B cell (primary cell): Measurements from ENCODE around the gene RUFY3. TPM values are rescaled to one million over a fixed set of nuclear protein-coding genes. Genes with fewer than 3 reads are reported as not detected.

ENCODE experiments used
- ATAC-seq: fragments of 200-7000 bp; cut with Tn5 transposase; one replicate; pipeline ENCODE4 v1.10.0; 2021; ENCODE audit warnings: low read depth, mild to moderate bottlenecking, moderate number of reproducible peaks, moderate library complexity
- CTCF ChIA-PET: fragments of 350-600 bp; sonication (Branson Sonifier 250); formaldehyde crosslinking; loops from one replicate; lab custom pipeline; 2021; ENCODE audit warnings: antibody characterized with exemption, inconsistent platforms; lab: Charles Lee
- POLR2A ChIA-PET: fragments of 350-600 bp; sonication (Branson Sonifier 250); formaldehyde crosslinking; loops from one replicate; lab custom pipeline; 2021; ENCODE audit warnings: antibody characterized with exemption; lab: Charles Lee
- DNase-seq: peaks from one replicate; pipeline ENCODE4 v3.0.0; 2013
- H2AFZ ChIP-seq: 2 replicates; pipeline ENCODE4 v1.6.1; 2012; ENCODE audit warnings: mild to moderate bottlenecking, low read depth, low read length; ENCODE audit not compliant: insufficient read depth, poor library complexity, severe bottlenecking
- H3K27ac ChIP-seq, 2 donors: 1 replicate in 1 of 2; 2 replicates in 1 of 2; pipeline ENCODE4 v1.5.1; 2012 to 2013; ENCODE audit warnings: low read length in 2 of 2, mild to moderate bottlenecking in 2 of 2, moderate library complexity in 1 of 2
- H3K27me3 ChIP-seq, 4 experiments: fragments of 200-600 bp in 1 of 4; sonication (generic) in 1 of 4; replicated peaks in 1 of 4; 1 replicate in 2 of 4; 2 replicates in 2 of 4; pipeline versions ENCODE4 v1.6.1 to v1.7.0; 2013 to 2016; ENCODE audit warnings: low read length in 3 of 4, mild to moderate bottlenecking in 2 of 4, mixed read lengths in 1 of 4, moderate library complexity in 1 of 4; ENCODE audit not compliant: insufficient read depth in 4 of 4, control insufficient read depth in 3 of 4; ENCODE audit errors: control extremely low read depth in 1 of 4
- H3K36me3 ChIP-seq, 2 experiments: replicated peaks in 1 of 2; 1 replicate in 1 of 2; 2 replicates in 1 of 2; pipeline versions ENCODE4 v1.6.1 to v1.7.1; 2013; ENCODE audit warnings: low read length in 1 of 2; ENCODE audit not compliant: insufficient read depth in 2 of 2, control insufficient read depth in 1 of 2; ENCODE audit errors: control extremely low read depth in 1 of 2, extremely low read depth in 1 of 2
- H3K4me1 ChIP-seq, 2 donors: fragments of 200-600 bp in 1 of 2; sonication (generic) in 1 of 2; 1 replicate in 1 of 2; 2 replicates in 1 of 2; pipeline versions ENCODE4 v1.5.1 to v1.6.1; 2013 to 2017; ENCODE audit warnings: low read length in 2 of 2; ENCODE audit not compliant: control insufficient read depth in 2 of 2, insufficient read depth in 2 of 2
- H3K4me2 ChIP-seq: replicated peaks from 2 replicates; pipeline ENCODE3; 2012; ENCODE audit warnings: mild to moderate bottlenecking, low read depth, low read length; ENCODE audit not compliant: poor library complexity, severe bottlenecking
- H3K4me3 ChIP-seq, 5 experiments: fragments of 200-600 bp in 1 of 5; sonication (generic) in 1 of 5; 1 replicate in 3 of 5; 2 replicates in 2 of 5; pipeline versions ENCODE4 v1.5.1 to v1.7.0; 2011 to 2016; ENCODE audit warnings: low read length in 4 of 5, mild to moderate bottlenecking in 4 of 5, low read depth in 2 of 5, control low read depth in 1 of 5, moderate library complexity in 1 of 5; ENCODE audit not compliant: insufficient read depth in 1 of 5; ENCODE audit errors: control extremely low read depth in 1 of 5, extremely low read depth in 1 of 5
- H3K79me2 ChIP-seq: fragments of 200-600 bp; sonication (generic); one replicate; pipeline ENCODE4 v1.6.0; 2016; ENCODE audit warnings: low read length; ENCODE audit not compliant: control insufficient read depth, insufficient read depth
- H3K9ac ChIP-seq: fragments of 200-600 bp; sonication (generic); 2 replicates; pipeline ENCODE4 v1.6.1; 2017; ENCODE audit warnings: mild to moderate bottlenecking, low read length, moderate library complexity
- H3K9me3 ChIP-seq, 3 donors: one replicate each; pipeline versions ENCODE4 v1.6.1 to v1.7.1; 2013; ENCODE audit warnings: low read length in 2 of 3; ENCODE audit not compliant: control insufficient read depth in 2 of 3, insufficient read depth in 1 of 3; ENCODE audit errors: control extremely low read depth in 1 of 3
- H4K20me1 ChIP-seq: 2 replicates; pipeline ENCODE4 v1.6.0; 2012; ENCODE audit warnings: mild to moderate bottlenecking, low read length; ENCODE audit not compliant: insufficient read depth, control insufficient read depth, poor library complexity, severe bottlenecking
- H3K27ac Mint-ChIP-seq: one replicate; pipeline ENCODE4 v1.8.0; 2021; ENCODE audit warnings: mixed read lengths
- H3K27me3 Mint-ChIP-seq: one replicate; pipeline ENCODE4 v1.8.0; 2021; ENCODE audit warnings: mixed read lengths
- H3K4me1 Mint-ChIP-seq: one replicate; pipeline ENCODE4 v1.8.0; 2021; ENCODE audit warnings: mixed read lengths
- H3K4me3 Mint-ChIP-seq: one replicate; pipeline ENCODE4 v1.8.0; 2021; ENCODE audit warnings: mixed read lengths
- H3K9me3 Mint-ChIP-seq: one replicate; pipeline ENCODE4 v1.8.0; 2022; ENCODE audit warnings: mixed read lengths; ENCODE audit not compliant: insufficient read depth
- EZH2 ChIP-seq: IDR thresholded peaks from 2 replicates; pipeline ENCODE4 v1.6.1; 2012; ENCODE audit warnings: borderline replicate concordance, low read depth, mild to moderate bottlenecking, moderate library complexity, low read length; ENCODE audit not compliant: insufficient read depth, poor library complexity, severe bottlenecking
- WGBS: methylation state at CpG from one replicate; pipeline ENCODE4 v1.1.5; 2013; ENCODE audit warnings: missing lambda C conversion rate; ENCODE audit not compliant: insufficient coverage; 5-methylcytosine and 5-hydroxymethylcytosine counted together
- intact Hi-C: fragments of 100-400 bp; cut with micrococcal nuclease; formaldehyde crosslinking; loops from one replicate; pipeline ENCODE4 v1.10.0; 2022
- polyA plus RNA-seq: library from polyadenylated mRNA; depleted of rRNA; stranded (reverse); fragments of >200 nt; gene quantifications from 2 replicates; pipeline ENCODE4 v1.2.3, GENCODE V29; 2012
- total RNA-seq, 2 donors: library from RNA; stranded (reverse); fragments of 120-200 nt in 1 of 2; gene quantifications; 1 replicate in 1 of 2; 2 replicates in 1 of 2; pipeline versions ENCODE4 v1.2.3 to v1.2.4, GENCODE V29; 2013 to 2022
- TF ChIP-seq, protein P1 (sequence below): fragments of 200-600 bp; IDR thresholded peaks from one replicate; pipeline ENCODE4 v1.8.0; 2022; ENCODE audit warnings: antibody characterized with exemption, mild to moderate bottlenecking

RUFY3 gene
- total and polyA plus RNA-seq, 2 donors (not counting 1 experiment from before 2014, with no cell fraction given), result 26.1 to 74.1 TPM

DNA sequence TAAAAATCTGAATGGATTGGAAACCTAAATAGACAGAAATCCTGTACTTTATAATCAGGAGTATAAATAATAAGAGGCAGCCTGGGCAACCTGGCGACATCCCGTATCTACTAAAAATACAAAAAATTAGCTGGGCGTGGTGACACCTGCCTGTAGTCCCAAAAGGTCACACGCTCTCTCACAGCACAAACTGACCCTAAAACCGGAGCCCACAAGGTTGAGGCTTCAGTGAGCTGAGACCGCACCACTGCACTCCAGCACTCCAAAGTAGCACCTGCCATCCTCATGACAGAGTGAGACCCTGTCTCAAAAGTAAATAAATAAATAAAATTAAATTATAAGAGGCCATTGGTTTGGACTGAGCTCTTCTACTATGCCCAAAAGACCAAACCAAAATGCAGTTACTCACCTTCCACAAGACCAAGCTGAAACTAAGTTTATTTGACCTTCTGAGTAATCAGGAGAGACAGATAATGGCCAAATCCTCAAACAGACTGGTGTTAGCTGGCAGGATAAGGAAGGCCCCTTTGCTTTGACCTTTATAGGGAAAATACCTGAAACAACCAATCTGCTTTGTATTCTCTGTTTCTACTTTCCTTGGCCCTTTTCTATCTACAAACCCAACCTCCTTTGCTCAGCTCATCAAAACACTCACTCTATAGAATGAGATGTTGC, 121.1 kb downstream of the RUFY3 start:
- Mint-ChIP-seq H3K9me3 (no peaks in the 10 kb centered on the region), H3K4me3 (peak overlapping the region; percentile 71), H3K4me1 (peaks cover 41% of the 10 kb centered on the region), H3K27me3 (no peaks in the 10 kb centered on the region), H3K27ac (peak overlapping the region; percentile 88)
- Histone ChIP-seq H3K9me3 (peaks cover 0 to 5% (median 0%) of the 10 kb centered on the region in 3 donors), H3K4me1 (peaks cover 17 to 31% of the 10 kb centered on the region in 2 donors), H3K4me2 (peak overlapping the region; percentile 8), H3K79me2 (peaks cover 11% of the 10 kb centered on the region), H3K9ac (no peak overlapping the region), H2AFZ (no peak overlapping the region), H3K36me3 (no peaks in the 10 kb centered on the region), H3K27me3 (no peaks in the 10 kb centered on the region), H3K4me3 (no peak overlapping the region), H3K27ac (peak overlapping the region in 1 of 2 donors; percentile 41), H4K20me1 (peaks cover 11% of the 10 kb centered on the region)
- no peak for TF ChIP-seq EZH2
- TF ChIP-seq, protein P1, sequence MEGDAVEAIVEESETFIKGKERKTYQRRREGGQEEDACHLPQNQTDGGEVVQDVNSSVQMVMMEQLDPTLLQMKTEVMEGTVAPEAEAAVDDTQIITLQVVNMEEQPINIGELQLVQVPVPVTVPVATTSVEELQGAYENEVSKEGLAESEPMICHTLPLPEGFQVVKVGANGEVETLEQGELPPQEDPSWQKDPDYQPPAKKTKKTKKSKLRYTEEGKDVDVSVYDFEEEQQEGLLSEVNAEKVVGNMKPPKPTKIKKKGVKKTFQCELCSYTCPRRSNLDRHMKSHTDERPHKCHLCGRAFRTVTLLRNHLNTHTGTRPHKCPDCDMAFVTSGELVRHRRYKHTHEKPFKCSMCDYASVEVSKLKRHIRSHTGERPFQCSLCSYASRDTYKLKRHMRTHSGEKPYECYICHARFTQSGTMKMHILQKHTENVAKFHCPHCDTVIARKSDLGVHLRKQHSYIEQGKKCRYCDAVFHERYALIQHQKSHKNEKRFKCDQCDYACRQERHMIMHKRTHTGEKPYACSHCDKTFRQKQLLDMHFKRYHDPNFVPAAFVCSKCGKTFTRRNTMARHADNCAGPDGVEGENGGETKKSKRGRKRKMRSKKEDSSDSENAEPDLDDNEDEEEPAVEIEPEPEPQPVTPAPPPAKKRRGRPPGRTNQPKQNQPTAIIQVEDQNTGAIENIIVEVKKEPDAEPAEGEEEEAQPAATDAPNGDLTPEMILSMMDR, result no peak
- intact Hi-C loops, result loop anchor here (1.0 kb wide), 1 partner anchor 150 kb away; the partner anchor contains the start of gene DCK
- CTCF ChIA-PET, result interaction anchor here (0.5 to 3.5 kb wide), 7 partner anchors 9 to 166 kb away, joined by 3 to 19 read pairs (median 3); partner anchors contain the start of gene MOB1B
- ATAC-seq (peak; percentile 7), DNase-seq (peak; percentile 31)
- POLR2A ChIA-PET, result interaction anchor here (0.5 to 1.5 kb wide), 5 partner anchors 59 to 138 kb away, joined by 3 to 4 read pairs (median 3); partner anchors contain the start of gene MOB1B
- WGBS, result 11% methylated on average over 3 of the region's 6 CpGs

DNA sequence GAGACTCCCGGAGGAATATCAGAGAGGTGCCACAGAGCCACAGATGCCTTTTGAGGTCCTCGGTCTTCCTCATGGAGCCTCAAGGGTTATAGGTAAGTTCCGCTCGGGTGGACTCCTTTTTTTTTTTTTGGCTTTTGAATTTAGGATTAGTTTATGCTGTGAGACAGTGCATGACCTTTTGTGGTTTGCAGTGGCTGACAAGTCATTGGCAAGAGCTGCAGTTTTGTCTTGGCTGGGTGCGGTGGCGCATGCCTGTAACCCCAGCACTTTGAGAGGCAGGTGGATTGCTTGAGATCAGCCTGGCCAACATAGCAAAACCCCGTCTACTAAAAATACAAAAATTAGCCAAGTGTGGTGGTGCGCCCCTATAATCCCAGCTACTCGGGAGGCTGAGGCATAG, 122.4 kb downstream of the RUFY3 start:
- TF ChIP-seq EZH2, result no peak
- TF ChIP-seq, protein P1, result no peak
- peaks cover 11 to 26% of the 10 kb centered on the region in 2 donors for H3K4me1 ChIP-seq
- no peaks in the 10 kb centered on the region for H3K79me2 ChIP-seq
- intact Hi-C loops, result no loop called here
- POLR2A ChIA-PET, result interaction anchor here (0.6 to 1.1 kb wide), 3 partner anchors 89 to 238 kb away, joined by 3 to 5 read pairs (median 4); no protein-coding TSS in a partner anchor
- H3K9me3 ChIP-seq, result peaks cover 0 to 5% (median 0%) of the 10 kb centered on the region in 3 donors
- H3K4me2 ChIP-seq, result peak overlapping the region; percentile 47
- no peaks in the 10 kb centered on the region for H3K27me3 Mint-ChIP-seq
- DNase-seq (peak; percentile 56), ATAC-seq (peak; percentile 20)
- peaks cover 33% of the 10 kb centered on the region for H3K4me1 Mint-ChIP-seq
- H3K9ac ChIP-seq, result no peak overlapping the region
- CTCF ChIA-PET, result interaction anchor here (0.7 to 3.5 kb wide), 5 partner anchors 8 to 193 kb away, joined by 3 to 19 read pairs (median 4); partner anchors contain the start of gene MOB1B
- H3K4me3 ChIP-seq, result no peak overlapping the region
- peak overlapping the region; percentile 86 for H3K27ac Mint-ChIP-seq
- H3K27ac ChIP-seq, result no peak overlapping the region
- H2AFZ ChIP-seq, result no peak overlapping the region
- H3K36me3 ChIP-seq, result no peaks in the 10 kb centered on the region
- no peaks in the 10 kb centered on the region for H3K27me3 ChIP-seq
- H3K4me3 Mint-ChIP-seq, result peak overlapping the region; percentile 64
- H3K9me3 Mint-ChIP-seq, result no peaks in the 10 kb centered on the region
- no peaks in the 10 kb centered on the region for H4K20me1 ChIP-seq
- 5% methylated on average over 9 of the region's 9 CpGs for WGBS
